NCI-H2029 treated with DMSO at 0.1 percent for 48 hours (cell line): ENCODE measurements around the gene KLF13.
A peak's percentile ranks its signal among the peaks of the same experiment; 100 is the strongest.

Experiments used
- DNase-seq: peaks from one replicate; lab custom pipeline; 2025; lab: John Stamatoyannopoulos, UW

KLF13 gene

DNA sequence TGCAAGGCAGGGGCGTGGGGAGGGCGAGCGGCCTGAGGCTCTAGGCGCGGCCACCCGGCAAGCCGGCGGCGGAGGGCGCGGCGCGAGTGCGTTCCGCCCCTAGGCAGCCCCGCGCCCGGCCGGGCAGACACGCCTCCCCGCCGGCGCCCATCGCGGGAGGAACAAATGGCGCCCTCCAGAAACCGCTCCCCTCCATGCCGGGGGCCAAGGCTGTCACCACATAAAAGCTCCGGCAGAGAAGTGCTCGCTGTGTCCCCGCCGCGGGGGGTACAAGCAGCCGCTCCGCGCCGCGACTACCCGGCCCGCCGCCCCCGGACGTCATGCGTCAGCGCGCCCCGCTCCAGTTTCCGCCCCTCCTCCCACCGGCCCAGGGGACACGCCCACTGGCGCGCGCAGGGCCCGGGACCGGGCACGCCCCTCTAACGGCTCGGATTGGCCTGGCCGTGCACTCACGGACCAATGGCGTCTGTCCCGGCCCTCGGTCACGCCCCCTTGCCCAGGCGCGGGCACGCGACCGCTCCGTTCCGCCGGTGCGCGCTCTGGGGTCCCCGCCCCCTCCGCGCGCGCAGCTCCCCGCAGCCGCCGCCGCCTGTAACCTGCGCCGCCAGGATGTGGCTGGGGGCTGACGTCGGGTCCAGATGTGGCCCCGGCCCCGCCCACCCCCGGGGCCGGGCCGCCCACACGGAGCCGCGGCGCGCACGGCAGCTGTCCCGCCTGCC, at the start of gene KLF13:
Gene KLF13 (plus strand): TSS at position 680 of the 719 bp plus-strand sequence. CDS start 378 bp downstream, outside the sequence.
- peak; percentile 48 for DNase-seq

DNA sequence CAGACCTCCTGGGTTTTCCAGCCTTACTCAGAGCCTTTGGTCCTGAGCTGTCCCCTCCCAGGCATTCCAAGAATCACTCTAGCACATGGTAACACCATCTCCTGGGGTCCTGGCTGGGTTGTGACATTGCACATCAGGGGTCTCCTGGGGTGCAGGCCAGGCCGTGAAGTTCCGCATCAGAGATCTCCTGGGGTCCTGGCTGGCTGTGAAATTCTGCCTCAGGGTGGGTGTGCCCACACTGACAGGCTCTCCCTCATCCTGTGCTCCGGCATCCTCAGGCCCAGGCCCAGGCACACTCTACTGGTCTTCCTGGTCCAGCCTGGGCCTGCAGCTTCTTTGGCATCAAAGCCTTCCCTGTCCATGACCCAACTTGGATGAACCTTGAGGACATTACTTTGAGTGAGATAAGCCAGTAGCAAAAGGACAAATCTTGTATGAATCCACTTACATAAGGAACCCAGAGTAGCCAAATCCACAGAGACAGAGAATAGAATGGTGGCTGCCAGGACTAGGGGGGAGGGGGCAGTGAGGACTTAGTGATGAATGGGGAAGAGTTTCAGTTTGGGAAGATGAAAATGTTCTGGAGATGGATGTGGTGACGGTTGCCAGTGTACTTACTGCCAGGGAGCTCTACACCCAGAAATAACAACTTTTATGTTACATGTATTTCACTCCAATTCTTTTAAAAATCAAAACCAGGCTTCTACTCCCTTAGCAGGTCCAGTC, 49.1 kb upstream of the KLF13 start:
- DNase-seq, result no peak

DNA sequence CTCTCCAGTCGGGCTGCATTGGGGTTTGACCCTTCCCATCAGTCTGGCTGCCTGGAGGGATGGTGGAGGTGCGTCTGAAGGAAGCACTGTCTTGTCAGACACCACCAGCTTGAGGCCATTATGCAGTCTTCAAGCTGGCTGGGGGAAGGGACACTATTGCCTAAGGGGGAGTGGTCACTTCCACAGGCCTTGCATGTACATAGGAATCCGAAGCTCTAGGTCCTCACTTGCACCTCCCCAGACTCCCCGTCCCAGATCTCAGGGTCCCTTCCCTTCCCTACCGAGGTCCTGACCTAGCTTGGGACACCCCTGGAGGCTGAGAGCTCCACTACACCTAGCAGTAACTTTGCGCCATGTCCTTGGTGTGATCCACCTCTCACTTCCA, 48.6 kb upstream of the KLF13 start:
- no peak for DNase-seq

DNA sequence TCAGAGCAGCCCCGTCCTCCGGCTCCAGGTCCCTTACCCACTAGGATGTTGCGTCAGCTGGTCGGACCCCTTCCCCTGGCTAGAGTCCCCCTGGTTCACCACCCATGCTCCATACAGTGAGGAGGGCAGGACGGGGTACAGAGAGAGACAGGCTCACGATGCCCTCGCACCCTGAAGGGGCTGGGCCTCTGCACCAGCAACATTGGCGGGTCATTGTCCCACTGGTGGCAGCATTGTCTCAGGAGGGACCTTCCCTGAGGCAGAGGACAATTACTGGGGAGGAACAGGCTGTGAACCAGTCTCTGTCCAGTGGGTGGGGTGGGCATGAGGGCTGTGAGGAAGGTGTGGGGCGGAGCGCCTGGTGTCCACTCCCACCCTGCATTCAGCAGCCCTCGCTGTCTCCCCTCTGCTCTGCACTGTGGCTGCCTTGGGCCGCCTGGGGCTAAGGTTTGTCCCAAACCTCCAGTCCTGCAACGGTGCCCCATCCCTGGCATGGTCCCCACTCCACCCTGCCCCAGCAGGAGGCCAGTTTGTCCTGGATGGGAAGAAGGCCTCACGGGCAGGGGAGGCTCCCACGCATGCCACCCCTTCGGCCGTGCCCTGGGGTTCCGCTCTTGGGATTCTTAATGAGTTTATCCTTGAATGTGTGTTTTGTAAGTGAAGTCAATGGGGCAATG, 48.0 kb upstream of the KLF13 start:
- DNase-seq, result no peak

DNA sequence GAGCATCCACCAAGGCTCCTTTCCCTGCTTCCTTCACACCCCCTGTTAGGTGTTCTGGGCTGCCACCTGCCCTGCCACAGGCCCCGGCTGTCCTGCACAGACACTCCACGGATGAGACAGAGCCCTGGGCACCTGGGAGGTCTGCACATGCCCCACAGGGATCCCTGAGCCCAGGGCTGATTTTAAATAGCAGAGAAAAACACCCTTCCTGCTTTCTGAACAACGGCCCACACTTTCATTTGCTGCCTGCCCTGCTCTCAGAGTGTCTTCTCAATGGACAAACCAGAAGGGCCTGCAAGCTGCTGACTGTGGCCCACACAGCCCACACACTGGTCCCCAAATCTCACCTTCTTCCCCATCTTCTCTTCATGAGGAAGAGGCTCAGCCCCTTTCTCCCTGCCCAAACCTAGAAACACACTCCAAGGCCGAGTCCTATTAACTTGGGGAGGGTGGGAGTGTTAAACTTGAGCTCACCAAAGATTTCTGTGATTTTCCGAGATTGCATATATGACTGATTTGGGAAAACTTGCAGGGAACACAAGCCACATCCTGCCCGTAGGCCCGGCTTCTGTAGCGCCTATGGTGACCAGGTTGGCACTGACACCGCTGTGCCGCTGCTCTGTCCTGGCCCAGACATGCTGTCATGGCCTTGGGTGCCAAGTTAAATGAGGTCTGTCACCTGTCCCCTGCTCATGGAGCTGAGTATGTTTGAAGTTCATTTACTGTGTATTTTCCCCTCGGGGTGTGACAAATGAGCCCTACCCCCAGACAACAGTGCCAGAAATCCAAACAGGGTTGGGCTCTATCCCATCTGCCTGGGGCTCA, 47.2 kb upstream of the KLF13 start:
- peak; percentile 12 for DNase-seq

DNA sequence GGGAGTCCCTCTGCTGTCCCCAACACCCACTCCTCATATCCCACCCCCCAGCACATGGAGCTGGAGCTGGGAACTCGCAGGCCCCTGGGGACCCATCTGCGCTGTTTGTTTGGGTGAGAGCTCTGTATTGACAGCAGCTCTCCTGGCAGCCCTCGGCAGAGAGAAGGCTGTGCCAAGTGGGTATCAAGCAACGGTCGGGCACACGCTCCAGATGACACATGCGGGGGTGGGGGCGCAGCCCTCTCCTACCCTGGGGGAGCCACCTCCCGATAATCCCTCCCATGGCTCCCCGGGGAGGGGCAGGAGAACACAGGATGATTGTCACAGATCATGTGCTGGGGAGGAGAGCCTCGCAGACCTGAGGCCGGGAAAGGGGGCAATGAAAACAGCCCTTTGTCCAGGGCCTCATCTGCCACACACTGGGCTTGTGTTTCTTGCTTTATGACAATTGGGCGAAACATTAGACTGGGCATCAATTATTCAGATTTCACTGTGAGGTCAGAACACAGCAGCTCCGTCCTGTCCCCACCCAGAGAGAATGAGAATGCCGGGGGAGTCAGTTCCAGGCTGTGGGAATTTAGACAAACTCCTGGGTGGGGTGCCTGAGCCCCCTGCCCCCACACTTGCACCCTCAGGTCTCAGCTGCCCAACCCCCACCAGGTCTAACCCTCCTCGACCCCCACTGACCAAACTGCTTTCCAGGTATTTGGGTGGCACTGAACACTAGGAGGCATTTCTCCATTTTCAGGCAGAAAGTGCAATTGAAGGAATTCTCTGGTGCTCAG, 46.4 kb upstream of the KLF13 start:
- no peak for DNase-seq

DNA sequence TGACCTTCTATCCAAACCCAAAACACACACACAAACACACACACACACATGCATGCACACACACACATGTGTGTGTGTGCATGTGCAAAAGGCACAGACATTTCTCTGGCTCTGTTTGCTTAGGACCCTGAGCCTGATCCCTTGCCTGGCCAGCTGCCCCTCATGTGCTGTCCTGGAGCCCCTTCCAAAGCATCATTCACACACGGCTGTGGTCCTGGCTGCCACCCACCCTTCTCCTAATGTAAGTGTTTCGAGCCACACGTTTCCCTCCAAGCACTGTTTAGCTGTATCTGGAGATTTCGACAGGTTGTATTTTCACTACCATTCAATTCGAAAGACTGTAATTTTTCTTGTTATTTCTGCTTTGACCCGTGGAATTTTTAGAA, 45.8 kb upstream of the KLF13 start:
- no peak for DNase-seq

DNA sequence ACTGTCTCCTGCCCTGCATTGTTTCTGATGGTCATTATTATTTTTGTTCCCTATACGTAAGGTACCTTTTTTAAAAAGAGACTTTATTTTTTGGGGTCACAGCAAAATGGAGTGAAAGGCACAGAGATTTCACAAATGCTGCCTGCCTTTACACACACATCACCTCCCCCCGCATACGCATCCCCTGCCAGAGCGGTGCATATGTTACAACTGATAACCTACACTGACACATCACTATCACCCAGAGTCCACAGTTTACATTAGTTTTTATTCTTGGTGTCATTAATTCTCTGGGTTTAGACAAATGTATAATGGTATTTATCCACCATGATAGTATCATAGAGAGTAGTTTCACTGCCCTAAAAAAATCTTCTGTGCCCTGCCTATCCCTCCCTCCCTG, 43.6 kb upstream of the KLF13 start:
- no peak for DNase-seq

DNA sequence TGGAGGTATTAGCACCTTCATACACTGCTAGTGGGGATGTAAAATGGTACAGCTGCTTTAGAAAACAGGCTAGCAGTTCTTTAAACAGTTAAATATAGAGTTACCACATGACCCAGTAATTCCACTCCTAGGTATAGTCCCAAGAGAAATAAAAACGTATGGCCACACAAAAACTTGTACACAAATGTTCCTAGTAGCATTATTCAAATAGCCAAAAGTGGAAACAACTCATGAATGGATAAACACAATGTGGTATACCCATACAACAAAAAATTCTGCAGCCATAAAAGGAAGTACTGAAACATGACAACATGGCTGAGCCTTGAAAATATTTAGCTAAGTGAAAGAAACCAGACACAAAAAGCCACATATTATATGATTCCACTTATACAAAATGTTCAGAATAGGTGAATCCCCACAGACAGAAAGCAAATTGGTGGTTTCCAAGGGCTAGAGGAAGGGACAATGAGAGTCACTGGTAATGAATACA, 40.8 kb upstream of the KLF13 start:
- DNase-seq, result no peak

DNA sequence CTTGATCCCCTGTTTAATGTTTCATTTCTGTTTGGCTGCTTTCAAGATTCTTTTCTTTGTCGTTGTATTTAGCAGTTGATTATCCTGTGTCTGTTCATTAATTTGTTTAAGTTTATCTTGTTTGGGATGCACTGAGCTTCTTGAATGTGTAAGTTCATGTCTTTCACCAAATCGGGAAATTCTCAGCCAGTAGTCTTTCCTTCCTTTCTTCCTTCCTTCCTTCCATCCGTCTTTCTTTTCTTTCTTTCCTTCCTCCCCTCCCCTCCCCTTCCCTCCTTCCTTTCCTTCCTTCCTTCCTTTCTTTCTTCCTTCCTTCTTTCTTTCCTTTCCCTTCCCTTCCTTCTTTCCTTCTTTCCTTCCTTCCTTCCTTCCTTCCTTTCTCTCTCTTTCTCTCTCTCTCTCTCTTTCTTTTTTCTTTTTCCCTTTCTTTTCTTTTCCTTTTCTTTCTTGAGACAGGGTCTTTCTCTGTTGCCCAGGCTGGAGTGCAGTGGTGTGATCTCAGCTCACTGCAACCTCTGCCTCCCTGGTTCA, 35.5 kb upstream of the KLF13 start:
- DNase-seq, result no peak

DNA sequence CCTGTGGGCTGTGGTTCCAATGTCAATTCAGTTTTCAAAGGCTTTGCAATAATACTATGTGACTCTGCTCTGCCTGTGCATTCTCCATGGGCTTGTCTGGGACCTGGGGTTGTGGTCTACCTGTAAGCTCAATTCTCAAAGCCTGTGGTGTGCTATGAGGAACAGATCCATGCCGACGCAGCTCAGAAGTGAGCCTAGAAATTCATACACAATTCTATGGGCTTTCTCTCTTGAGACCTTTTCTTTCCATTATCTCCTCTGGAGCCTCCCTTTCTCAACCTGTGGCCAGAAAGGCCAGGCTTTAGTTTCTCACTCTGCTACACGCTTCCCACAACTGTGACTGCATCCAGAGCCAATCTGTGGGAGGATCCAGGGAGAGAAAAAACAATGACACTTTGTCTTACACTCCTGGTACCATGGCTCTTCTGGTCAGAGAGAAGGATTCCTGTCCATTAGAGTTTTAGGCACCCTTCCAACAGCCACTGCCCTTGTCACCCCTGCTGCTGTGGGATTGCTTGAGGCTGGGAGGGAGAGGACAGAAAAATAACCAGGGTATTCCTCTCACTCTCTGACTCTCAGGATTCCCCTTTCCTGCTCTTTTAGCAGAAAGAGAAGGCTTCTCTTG, 34.1 kb upstream of the KLF13 start:
- no peak for DNase-seq

DNA sequence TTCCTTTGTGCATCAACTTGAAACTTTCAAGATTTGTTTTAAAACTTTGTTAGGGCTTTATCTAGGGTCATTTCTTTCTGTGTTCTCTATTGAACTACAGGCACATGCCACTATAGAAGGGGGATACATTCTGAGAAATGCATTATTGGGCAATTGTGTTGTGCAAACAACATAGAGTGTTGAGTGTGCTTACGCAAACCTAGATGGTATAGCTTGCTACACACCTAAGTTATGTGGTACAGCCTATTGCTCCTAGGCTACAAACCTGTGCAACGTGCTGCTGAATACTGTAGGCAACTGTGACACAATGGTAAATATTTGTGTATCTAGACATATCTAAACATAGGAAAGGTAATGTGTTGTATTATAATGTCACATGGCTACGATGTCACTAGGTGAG, 33.0 kb upstream of the KLF13 start:
- no peak for DNase-seq

DNA sequence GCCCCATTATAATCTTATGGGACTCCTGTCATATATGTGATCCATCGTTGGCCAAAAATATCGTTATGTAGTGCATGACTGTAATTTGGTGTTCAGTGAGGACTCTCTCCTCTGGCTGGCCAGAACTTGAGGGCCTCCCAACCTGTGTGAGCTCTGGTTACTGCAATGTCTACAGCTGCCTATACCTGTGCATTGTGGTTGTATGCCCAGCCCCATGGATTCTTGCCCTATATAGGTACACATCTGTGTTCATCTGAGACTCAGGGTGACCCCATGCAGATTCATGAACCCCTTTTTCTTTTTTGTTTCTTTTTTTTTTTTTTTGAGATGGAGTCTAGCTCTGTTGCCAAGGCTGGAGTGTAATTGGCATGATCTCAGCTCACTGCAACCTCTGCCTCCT, 32.6 kb upstream of the KLF13 start:
- no peak for DNase-seq

DNA sequence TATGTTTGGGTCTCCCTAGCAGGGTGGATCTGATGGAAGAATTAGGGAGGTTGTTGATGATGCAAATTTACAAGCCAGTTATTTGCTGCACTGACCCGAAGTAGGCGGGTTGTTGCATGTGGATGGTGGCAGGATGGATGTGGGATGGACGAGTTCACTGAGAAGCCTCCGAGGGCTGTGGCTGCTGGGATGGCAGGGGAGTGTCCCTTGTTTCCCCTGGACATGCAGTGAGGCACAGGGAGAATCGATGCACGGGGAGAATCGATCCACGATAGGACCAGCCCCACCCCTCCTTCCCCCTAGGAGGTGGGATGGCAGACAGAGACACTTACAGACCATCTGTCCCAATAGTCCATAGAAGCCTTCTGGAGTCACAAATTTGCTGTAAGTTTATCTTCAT, 31.0 kb upstream of the KLF13 start:
- DNase-seq, result no peak

DNA sequence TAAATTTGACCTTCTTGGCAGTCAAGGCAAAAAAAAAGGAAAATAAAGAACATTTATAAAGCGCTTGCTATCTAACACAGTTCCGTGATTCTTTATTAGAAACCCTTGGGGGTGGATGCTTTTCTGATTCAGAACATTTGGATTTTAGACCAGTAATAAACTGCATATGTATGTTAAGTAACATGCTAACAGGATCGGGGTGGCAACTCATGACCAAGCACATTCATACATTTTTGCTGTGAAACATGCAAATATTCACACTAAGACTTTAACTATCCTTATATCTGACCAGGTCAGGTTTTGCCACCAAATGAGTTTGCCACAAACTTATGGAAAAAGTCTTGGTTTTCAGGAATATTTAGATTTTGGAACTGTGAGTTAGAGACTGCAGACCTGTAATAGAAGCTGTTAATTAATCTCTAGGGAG, 30.4 kb upstream of the KLF13 start:
- DNase-seq, result no peak

DNA sequence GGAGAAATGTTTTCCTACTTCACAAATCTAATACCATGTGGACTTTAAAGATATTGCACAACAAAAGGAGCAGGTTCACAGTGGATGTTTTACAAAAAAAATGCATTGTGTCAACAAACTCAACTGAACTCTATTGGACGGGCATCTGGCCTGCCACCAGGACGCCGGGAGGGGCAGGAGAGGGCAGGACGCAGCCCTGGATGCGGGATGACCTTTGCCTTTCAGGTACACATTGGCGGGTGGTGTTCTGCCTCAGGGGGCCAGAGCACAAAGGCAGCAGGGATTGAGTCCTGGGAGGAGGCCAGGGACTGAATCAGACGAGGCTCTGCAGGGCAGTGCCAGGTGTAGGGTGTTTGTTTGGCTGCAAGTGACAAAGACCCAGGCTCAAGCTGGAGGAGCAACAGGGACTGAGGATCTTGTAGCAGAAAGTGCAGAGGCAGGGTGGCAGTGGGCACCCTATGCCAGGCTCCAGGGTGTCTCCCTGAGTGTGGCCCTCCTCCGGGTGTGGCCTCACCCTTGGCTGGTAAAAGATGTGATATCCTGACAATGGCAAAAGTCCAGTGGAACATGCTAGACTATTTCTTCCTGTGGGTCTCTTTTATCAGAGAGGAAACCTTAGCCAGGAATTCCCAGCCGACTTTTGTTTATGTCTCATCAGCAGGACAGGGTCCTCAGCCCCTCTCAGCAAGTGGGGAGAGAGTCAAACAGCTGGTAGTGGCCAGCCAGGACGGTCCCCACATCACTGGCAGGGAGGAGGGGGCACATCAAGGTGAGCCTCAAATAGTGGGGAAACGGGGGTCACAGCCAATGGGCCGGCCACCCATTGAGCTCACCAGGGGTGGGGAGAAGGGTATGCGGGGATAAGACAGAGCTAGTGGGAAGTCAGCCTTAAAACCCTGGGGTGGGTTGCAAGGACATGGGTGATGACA, 29.7 kb upstream of the KLF13 start:
- no peak for DNase-seq

DNA sequence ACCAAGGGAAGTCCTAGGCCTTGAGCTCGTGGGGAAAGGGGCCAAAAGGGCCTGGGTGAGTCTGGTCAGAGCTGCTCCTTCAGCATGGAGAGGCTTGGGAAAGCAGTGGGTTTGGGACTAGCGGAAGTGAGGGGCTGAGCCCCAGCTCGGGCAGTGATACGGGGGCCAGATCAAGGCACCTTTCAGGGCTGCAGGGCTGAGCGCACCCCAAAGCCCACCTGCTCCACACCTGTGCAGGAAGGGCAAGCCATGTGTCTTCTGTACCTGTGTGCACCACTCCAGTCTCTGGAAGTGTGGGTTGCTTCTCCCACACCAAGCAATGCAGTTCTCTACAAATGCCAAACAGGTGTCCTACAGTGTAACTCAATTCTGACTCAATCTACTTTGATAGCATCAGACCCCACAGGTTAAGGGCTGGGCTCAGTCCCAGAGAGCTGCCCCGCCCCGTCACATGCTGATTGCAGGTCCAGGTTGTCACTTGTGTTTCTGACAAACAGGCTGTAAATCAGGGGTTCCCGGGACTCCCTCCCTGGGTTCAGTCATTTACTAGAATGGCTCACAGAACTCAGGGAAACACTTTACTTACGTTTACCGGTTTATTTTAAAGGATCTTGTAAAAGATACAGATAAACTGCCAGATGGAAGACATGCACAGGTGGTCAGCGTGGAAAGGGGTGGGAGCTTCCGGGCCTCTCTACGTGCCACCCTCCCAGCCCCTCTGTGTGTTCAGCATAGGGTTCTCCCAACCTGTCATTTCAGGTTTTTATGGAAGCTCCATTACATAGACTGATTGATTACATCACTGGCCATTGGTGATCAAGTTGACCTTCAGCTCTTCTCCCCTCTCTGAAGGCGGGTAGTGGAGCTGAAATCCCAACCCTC, 28.8 kb upstream of the KLF13 start:
- DNase-seq, result no peak

DNA sequence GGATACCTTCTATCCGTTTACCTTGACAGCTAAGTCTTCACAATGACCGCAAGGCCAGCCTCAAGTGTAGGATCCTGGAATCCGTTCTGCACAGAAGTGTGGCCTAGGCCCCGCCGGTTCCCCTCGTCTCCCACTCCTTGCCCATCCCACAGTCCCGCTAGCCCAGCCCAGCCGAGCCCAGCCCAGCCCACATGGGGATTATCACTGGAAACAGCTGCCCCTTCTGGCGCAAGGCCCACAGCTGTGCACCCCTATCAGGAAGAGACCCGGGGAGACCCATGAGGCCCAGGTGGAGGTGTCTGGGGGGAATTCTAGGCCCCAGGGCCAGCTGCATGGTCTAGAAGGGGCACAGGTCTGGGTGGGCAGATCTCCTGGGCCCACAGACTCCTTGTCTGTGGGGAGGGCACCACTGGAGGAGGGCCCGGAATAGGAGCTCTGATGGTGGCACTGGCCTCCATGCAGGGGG, 27.9 kb upstream of the KLF13 start:
- DNase-seq, result no peak
